SK-N-SH treated with all-trans-retinoic acid at 6 μM for 48 hours (cell line): ENCODE data around the gene KDF1.

Source experiments
- ATAC-seq: fragments of 200-7000 bp; cut with Tn5 transposase; 3 replicates; pipeline ENCODE4 v1.9.1; 2020; ENCODE audit warnings: mild to moderate bottlenecking, moderate library complexity
- ARNTL ChIP-seq: fragments of 450-650 bp; formaldehyde crosslinking; IDR thresholded peaks from 2 replicates; pipeline ENCODE4 v1.5.0; 2020; ENCODE audit warnings: low read depth, mild to moderate bottlenecking, moderate library complexity, borderline replicate concordance
- BACH2 ChIP-seq: fragments of 250-450 bp; sonication (Bioruptor Pico); IDR thresholded peaks from 2 replicates; pipeline ENCODE4 v1.9.0; 2021; ENCODE audit warnings: mild to moderate bottlenecking, borderline replicate concordance
- CSDC2 ChIP-seq: fragments of 250-450 bp; sonication (Bioruptor Pico); IDR thresholded peaks from 2 replicates; pipeline ENCODE4 v1.5.0; 2020; ENCODE audit warnings: mild to moderate bottlenecking, moderate library complexity
- CSRNP3 ChIP-seq: fragments of 250-450 bp; sonication (Bioruptor Pico); IDR thresholded peaks from 2 replicates; pipeline ENCODE4 v1.5.1; 2021; ENCODE audit warnings: mild to moderate bottlenecking, moderate library complexity
- ESRRG ChIP-seq: fragments of 250-450 bp; sonication (Bioruptor Pico); IDR thresholded peaks from 2 replicates; pipeline ENCODE4 v1.6.1; 2021; ENCODE audit warnings: mild to moderate bottlenecking
- GLIS3 ChIP-seq: fragments of 250-450 bp; sonication (Bioruptor Pico); IDR thresholded peaks from 2 replicates; pipeline ENCODE4 v1.5.0; 2020; ENCODE audit warnings: mild to moderate bottlenecking, moderate library complexity
- ISL1 ChIP-seq: fragments of 250-450 bp; sonication (Bioruptor Pico); IDR thresholded peaks from 2 replicates; pipeline ENCODE4 v2.1.2; 2022; ENCODE audit warnings: mild to moderate bottlenecking, moderate library complexity
- OSR1 ChIP-seq: fragments of 250-450 bp; sonication (Bioruptor Pico); IDR thresholded peaks from 2 replicates; pipeline ENCODE4 v1.8.0; 2022; ENCODE audit warnings: moderate library complexity, mild to moderate bottlenecking, inconsistent platforms
- PPARA ChIP-seq: fragments of 250-450 bp; sonication (Bioruptor Pico); IDR thresholded peaks from 2 replicates; pipeline ENCODE4 v1.5.0; 2020; ENCODE audit warnings: mild to moderate bottlenecking, borderline replicate concordance
- RARB ChIP-seq: fragments of 250-450 bp; sonication (Bioruptor Pico); IDR thresholded peaks from 2 replicates; pipeline ENCODE4 v1.8.0; 2021; ENCODE audit warnings: mild to moderate bottlenecking, moderate library complexity
- TCF4 ChIP-seq: fragments of 250-450 bp; sonication (Bioruptor Pico); IDR thresholded peaks from 2 replicates; pipeline ENCODE4 v1.8.0; 2021; ENCODE audit warnings: mild to moderate bottlenecking, moderate library complexity, borderline replicate concordance
- TOX ChIP-seq: fragments of 250-450 bp; sonication (Bioruptor Pico); IDR thresholded peaks from 2 replicates; pipeline ENCODE4 v1.8.0; 2021; ENCODE audit warnings: mild to moderate bottlenecking, moderate library complexity, borderline replicate concordance
- ZC3H10 ChIP-seq: fragments of 250-450 bp; sonication (Bioruptor Pico); IDR thresholded peaks from 2 replicates; pipeline ENCODE4 v1.5.1; 2021; ENCODE audit warnings: mild to moderate bottlenecking, moderate library complexity
- ZFP3 ChIP-seq: fragments of 250-450 bp; sonication (Bioruptor Pico); IDR thresholded peaks from 2 replicates; pipeline ENCODE4 v1.5.0; 2020; ENCODE audit warnings: mild to moderate bottlenecking, moderate library complexity
- ZFP30 ChIP-seq: fragments of 450-650 bp; formaldehyde crosslinking; IDR thresholded peaks from 2 replicates; pipeline ENCODE4 v1.5.0; 2022; ENCODE audit warnings: mild to moderate bottlenecking, moderate library complexity
- ZNF70 ChIP-seq: fragments of 450-650 bp; formaldehyde crosslinking; IDR thresholded peaks from 2 replicates; pipeline ENCODE4 v1.5.0; 2020; ENCODE audit warnings: mild to moderate bottlenecking, moderate library complexity
- TF ChIP-seq, protein P1 (sequence below): fragments of 250-450 bp; sonication (Bioruptor Pico); IDR thresholded peaks from 2 replicates; pipeline ENCODE4 v1.8.0; 2021; ENCODE audit warnings: low read depth, mild to moderate bottlenecking, moderate library complexity, borderline replicate concordance
- TF ChIP-seq, protein P2 (sequence below): fragments of 250-450 bp; sonication (Bioruptor Pico); IDR thresholded peaks from 2 replicates; pipeline ENCODE4 v1.5.1; 2020; ENCODE audit warnings: low read depth, mild to moderate bottlenecking, moderate library complexity
- TF ChIP-seq, protein P3 (sequence below): fragments of 250-450 bp; sonication (Bioruptor Pico); IDR thresholded peaks from 2 replicates; pipeline ENCODE4 v1.8.0; 2020; ENCODE audit warnings: mild to moderate bottlenecking, moderate library complexity, borderline replicate concordance

Gene KDF1

GRCh38 chr1:26959722-26960624, at the start of gene KDF1:
Gene KDF1 (minus strand): TSS chr1:26960468. CDS start chr1:26952380, 8,088 bp downstream.
- peak; percentile 32 for ATAC-seq
- TF ChIP-seq ZFP30 (CRISPR knock-in tag), result no peak
- TF ChIP-seq, protein P1, sequence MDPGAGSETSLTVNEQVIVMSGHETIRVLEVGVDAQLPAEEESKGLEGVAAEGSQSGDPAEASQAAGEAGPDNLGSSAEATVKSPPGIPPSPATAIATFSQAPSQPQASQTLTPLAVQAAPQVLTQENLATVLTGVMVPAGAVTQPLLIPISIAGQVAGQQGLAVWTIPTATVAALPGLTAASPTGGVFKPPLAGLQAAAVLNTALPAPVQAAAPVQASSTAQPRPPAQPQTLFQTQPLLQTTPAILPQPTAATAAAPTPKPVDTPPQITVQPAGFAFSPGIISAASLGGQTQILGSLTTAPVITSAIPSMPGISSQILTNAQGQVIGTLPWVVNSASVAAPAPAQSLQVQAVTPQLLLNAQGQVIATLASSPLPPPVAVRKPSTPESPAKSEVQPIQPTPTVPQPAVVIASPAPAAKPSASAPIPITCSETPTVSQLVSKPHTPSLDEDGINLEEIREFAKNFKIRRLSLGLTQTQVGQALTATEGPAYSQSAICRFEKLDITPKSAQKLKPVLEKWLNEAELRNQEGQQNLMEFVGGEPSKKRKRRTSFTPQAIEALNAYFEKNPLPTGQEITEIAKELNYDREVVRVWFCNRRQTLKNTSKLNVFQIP (CRISPR knock-in tag), result no peak

DNA sequence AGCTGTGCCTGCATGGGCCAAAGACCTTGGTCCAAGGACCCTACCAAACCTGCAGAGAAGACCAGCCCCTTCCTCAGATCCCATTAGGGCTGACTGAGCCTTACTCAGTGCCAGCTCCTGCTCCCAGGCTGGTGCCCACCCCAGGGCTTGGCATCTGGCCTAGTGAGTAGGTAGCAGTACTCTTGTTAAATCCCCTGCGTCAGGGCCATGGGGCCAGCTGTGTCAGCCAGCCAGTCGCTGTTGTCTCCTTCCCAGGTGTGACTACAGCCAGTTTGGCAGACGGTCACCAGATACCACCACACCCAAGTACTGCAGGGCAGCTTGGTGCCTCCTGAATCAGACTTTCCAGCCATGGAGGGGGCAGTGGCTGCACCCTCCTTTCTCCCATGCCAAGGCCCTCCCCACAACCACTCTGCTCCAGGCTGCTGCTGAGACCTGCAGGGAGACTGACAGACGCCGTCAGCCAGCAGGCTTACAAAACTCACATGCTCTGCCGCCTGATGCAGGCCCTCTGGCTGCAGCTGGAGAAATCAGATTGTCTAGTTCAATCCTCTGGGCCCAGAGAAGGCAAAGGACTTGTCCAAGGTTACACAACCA, 49.4 kb upstream of the KDF1 start:
- ATAC-seq, result no peak
- TF ChIP-seq, protein P2, sequence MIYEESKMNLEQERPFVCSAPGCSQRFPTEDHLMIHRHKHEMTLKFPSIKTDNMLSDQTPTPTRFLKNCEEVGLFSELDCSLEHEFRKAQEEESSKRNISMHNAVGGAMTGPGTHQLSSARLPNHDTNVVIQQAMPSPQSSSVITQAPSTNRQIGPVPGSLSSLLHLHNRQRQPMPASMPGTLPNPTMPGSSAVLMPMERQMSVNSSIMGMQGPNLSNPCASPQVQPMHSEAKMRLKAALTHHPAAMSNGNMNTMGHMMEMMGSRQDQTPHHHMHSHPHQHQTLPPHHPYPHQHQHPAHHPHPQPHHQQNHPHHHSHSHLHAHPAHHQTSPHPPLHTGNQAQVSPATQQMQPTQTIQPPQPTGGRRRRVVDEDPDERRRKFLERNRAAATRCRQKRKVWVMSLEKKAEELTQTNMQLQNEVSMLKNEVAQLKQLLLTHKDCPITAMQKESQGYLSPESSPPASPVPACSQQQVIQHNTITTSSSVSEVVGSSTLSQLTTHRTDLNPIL, result no peak
- TF ChIP-seq OSR1 (CRISPR knock-in tag) (no peak), PPARA (no peak), ESRRG (CRISPR knock-in tag) (no peak), TOX (CRISPR knock-in tag) (no peak), CSRNP3 (no peak), ZFP30 (CRISPR knock-in tag) (no peak), ZFP3 (CRISPR knock-in tag) (no peak), GLIS3 (no peak)
- TF ChIP-seq, protein P1 (CRISPR knock-in tag), result no peak

DNA sequence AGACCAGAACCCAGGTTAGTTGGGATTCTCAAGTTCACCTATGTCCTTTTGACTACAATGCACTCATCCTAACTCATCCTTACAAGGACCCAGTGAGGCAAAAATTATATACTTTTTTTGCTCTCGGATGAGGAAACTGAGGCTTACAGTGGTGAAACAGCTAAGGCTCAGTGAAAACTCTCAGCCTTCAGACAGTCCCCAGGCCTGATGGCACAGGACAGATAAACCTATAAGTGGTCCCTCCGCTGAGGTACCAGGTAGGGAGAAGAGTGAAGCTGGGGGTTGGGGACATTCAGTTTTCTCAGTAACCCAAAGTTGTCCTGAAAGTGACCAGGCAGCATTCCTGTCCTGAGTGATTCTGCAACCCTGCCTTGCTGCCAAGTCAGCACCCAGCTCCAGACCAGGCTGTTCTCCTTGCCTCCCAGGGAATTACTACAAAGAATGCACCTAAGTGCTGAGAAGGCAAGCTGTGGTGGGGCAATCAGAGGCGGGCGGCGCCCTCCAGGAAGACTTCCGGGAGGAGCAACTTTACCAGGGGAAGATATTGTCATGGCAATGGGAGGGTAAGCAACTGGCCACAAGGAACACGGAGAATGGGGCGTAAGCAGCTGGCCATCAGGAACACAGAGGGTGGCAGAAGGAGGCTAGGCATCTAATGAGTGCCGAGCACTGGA, 47.8 kb upstream of the KDF1 start:
- no peak for TF ChIP-seq ISL1 (CRISPR knock-in tag)
- TF ChIP-seq, protein P1 (CRISPR knock-in tag), result no peak
- TF ChIP-seq ESRRG (CRISPR knock-in tag), result no peak
- no peak for TF ChIP-seq CSDC2 (CRISPR knock-in tag)
- no peak for TF ChIP-seq ARNTL (CRISPR knock-in tag)
- no peak for TF ChIP-seq TCF4
- no peak for TF ChIP-seq GLIS3
- TF ChIP-seq OSR1 (CRISPR knock-in tag), result no peak
- TF ChIP-seq BACH2 (CRISPR knock-in tag), result no peak
- TF ChIP-seq ZNF70 (CRISPR knock-in tag), result no peak
- TF ChIP-seq PPARA, result no peak
- no peak for TF ChIP-seq ZC3H10 (CRISPR knock-in tag)
- no peak for TF ChIP-seq RARB (CRISPR knock-in tag)
- TF ChIP-seq ZFP30 (CRISPR knock-in tag), result no peak
- TF ChIP-seq, protein P3, sequence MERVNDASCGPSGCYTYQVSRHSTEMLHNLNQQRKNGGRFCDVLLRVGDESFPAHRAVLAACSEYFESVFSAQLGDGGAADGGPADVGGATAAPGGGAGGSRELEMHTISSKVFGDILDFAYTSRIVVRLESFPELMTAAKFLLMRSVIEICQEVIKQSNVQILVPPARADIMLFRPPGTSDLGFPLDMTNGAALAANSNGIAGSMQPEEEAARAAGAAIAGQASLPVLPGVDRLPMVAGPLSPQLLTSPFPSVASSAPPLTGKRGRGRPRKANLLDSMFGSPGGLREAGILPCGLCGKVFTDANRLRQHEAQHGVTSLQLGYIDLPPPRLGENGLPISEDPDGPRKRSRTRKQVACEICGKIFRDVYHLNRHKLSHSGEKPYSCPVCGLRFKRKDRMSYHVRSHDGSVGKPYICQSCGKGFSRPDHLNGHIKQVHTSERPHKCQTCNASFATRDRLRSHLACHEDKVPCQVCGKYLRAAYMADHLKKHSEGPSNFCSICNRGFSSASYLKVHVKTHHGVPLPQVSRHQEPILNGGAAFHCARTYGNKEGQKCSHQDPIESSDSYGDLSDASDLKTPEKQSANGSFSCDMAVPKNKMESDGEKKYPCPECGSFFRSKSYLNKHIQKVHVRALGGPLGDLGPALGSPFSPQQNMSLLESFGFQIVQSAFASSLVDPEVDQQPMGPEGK, result no peak
- TF ChIP-seq, all 23 proteins: peak for 0
- ATAC-seq, result no peak
